GM21825 (cell line): ENCODE data around the gene MERTK.

ENCODE experiments used
- ATAC-seq: cut with Tn5 transposase; IDR thresholded peaks from one replicate; pipeline ENCODE4 v1.9.1; 2021; ENCODE audit warnings: mild to moderate bottlenecking, moderate library complexity; ENCODE audit not compliant: unreplicated experiment

Gene MERTK

GRCh38 chr2:111975053-111975552, 76.7 kb downstream of the MERTK start:
- ATAC-seq, result no peak

GRCh38 chr2:111975819-111976218, 77.4 kb downstream of the MERTK start:
- ATAC-seq, result no peak

GRCh38 chr2:111977240-111977639, 78.8 kb downstream of the MERTK start:
- no peak for ATAC-seq

- no peak for ATAC-seq
These were observed 80.2 kb downstream of the MERTK start for GRCh38 chr2:111978452-111979170.

GRCh38 chr2:111981666-111982065, 83.3 kb downstream of the MERTK start:
- no peak for ATAC-seq

GRCh38 chr2:111982822-111983221, 84.4 kb downstream of the MERTK start:
- no peak for ATAC-seq

GRCh38 chr2:111983478-111984212, 85.2 kb downstream of the MERTK start:
- ATAC-seq, result no peak

GRCh38 chr2:111984213-111984604, 85.8 kb downstream of the MERTK start:
- no peak for ATAC-seq

GRCh38 chr2:111985514-111985913, 87.1 kb downstream of the MERTK start:
- ATAC-seq, result no peak

GRCh38 chr2:111986116-111986900, 87.9 kb downstream of the MERTK start:
- ATAC-seq, result no peak

GRCh38 chr2:111990375-111990774, 92.0 kb downstream of the MERTK start:
- ATAC-seq, result no peak

GRCh38 chr2:111990856-111991255, 92.4 kb downstream of the MERTK start:
- no peak for ATAC-seq

GRCh38 chr2:111994042-111994441, 95.6 kb downstream of the MERTK start:
- no peak for ATAC-seq

- ATAC-seq, result no peak
These were observed 96.7 kb downstream of the MERTK start for GRCh38 chr2:111995148-111995547.

- ATAC-seq, result no peak
These were observed 101.4 kb downstream of the MERTK start for GRCh38 chr2:111999809-112000208.

GRCh38 chr2:112000399-112001135, 102.2 kb downstream of the MERTK start:
- no peak for ATAC-seq

GRCh38 chr2:112001136-112001715, 102.8 kb downstream of the MERTK start:
- ATAC-seq, result peak; percentile 46

GRCh38 chr2:112001942-112002341, 103.5 kb downstream of the MERTK start:
- ATAC-seq, result no peak

- ATAC-seq, result no peak
These were observed 105.3 kb downstream of the MERTK start for GRCh38 chr2:112003576-112004252.

- peak; percentile 51 for ATAC-seq
These were observed 105.8 kb downstream of the MERTK start for GRCh38 chr2:112004253-112004645.
